Measurements from ENCODE around the gene DEPDC5.

DEPDC5 gene

GRCh38 chr22:31917227-31917921 lies 163.6 kb downstream of the DEPDC5 start:
- ChIA-PET CTCF (no interaction called here), POLR2A (no interaction called here)
- TF ChIP-seq CTCF (IDR thresholded peaks at IDR 0.05; ENCODE audit: insufficient read depth, low read length, missing control alignments) = no peak
- no peak for DNase-seq (ENCODE audit: low read depth, low spot score)
- no peak overlapping the region for H3K4me3 ChIP-seq (ENCODE audit: low read depth, low read length)

GRCh38 chr22:31919730-31920129 lies 165.9 kb downstream of the DEPDC5 start:
- no peak overlapping the region for H3K4me3 ChIP-seq (ENCODE audit: low read depth, low read length)
- CTCF ChIA-PET = no interaction called here
- no peak for TF ChIP-seq CTCF (IDR thresholded peaks at IDR 0.05; ENCODE audit: insufficient read depth, low read length, missing control alignments)
- DNase-seq (ENCODE audit: low read depth, low spot score) = no peak
- POLR2A ChIA-PET = no interaction called here

GRCh38 chr22:31920306-31920705 lies 166.5 kb downstream of the DEPDC5 start:
- DNase-seq (ENCODE audit: low read depth, low spot score) = no peak
- ChIA-PET CTCF (no interaction called here), POLR2A (no interaction called here)
- H3K4me3 ChIP-seq (ENCODE audit: low read depth, low read length) = no peak overlapping the region
- no peak for TF ChIP-seq CTCF (IDR thresholded peaks at IDR 0.05; ENCODE audit: insufficient read depth, low read length, missing control alignments)

- TF ChIP-seq CTCF (IDR thresholded peaks at IDR 0.05; ENCODE audit: insufficient read depth, low read length, missing control alignments) = no peak
- CTCF ChIA-PET = no interaction called here
- POLR2A ChIA-PET = no interaction called here
- no peak for DNase-seq (ENCODE audit: low read depth, low spot score)
- H3K4me3 ChIP-seq (ENCODE audit: low read depth, low read length) = no peak overlapping the region
These were observed 167.3 kb downstream of the DEPDC5 start for GRCh38 chr22:31921106-31921505.

- H3K4me3 ChIP-seq (ENCODE audit: low read depth, low read length) = no peak overlapping the region
- POLR2A ChIA-PET = no interaction called here
These were observed 168.7 kb downstream of the DEPDC5 start for GRCh38 chr22:31922534-31922933.

GRCh38 chr22:31923136-31923535 lies 169.3 kb downstream of the DEPDC5 start:
- DNase-seq (ENCODE audit: low read depth, low spot score) = no peak
- CTCF ChIA-PET = no interaction called here
- H3K4me3 ChIP-seq (ENCODE audit: low read depth, low read length) = no peak overlapping the region
- POLR2A ChIA-PET = no interaction called here
- no peak for TF ChIP-seq CTCF (IDR thresholded peaks at IDR 0.05; ENCODE audit: insufficient read depth, low read length, missing control alignments)

More at GRCh38 chr22:31922534-31922933, 168.7 kb downstream of the DEPDC5 start:
- CTCF ChIA-PET = no interaction called here
- TF ChIP-seq CTCF (IDR thresholded peaks at IDR 0.05; ENCODE audit: insufficient read depth, low read length, missing control alignments) = no peak
- DNase-seq (ENCODE audit: low read depth, low spot score) = no peak
